ENCODE results near the gene HSPB1.

GRCh38 chr7:76315364-76315763, 12.9 kb downstream of the HSPB1 start:
- no peak for TF ChIP-seq CTCF (IDR thresholded peaks at IDR 0.05; ENCODE audit: poor library complexity)
- TF ChIP-seq EZH2 (IDR thresholded peaks at IDR 0.05; ENCODE audit: borderline replicate concordance): no peak
- no peak for TF ChIP-seq EZH2phosphoT487 (IDR thresholded peaks at IDR 0.05; ENCODE audit: low read depth, severe bottlenecking, unreplicated experiment)

Data from hepatocyte (in vitro differentiated cells).